Astrocyte of the spinal cord (primary cell): Measurements from ENCODE around the gene MACROD2.

Experiments used
- DNase-seq: peaks from one replicate; pipeline ENCODE4 v3.0.0; 2011; ENCODE audit warnings: low read depth, low spot score
- H3K4me3 ChIP-seq: 2 replicates; pipeline ENCODE4 v1.5.1; 2011; ENCODE audit warnings: low read depth, mild to moderate bottlenecking, low read length, moderate library complexity
- CTCF ChIP-seq: IDR thresholded peaks from 2 replicates; pipeline ENCODE4 v1.5.1; 2012; ENCODE audit warnings: low read depth, mild to moderate bottlenecking, low read length, inconsistent platforms
- in situ Hi-C: cut with HindIII; loops from 2 replicates; pipeline ENCODE4 v1.10.0; 2017; ENCODE audit warnings: low sequenced_read_pairs

The MACROD2 gene

GRCh38 chr20:15890407-15890982, 1895.2 kb downstream of the MACROD2 start:
- H3K4me3 ChIP-seq = no peak overlapping the region
- in situ Hi-C loops = no loop called here
- no peak for TF ChIP-seq CTCF
- no peak for DNase-seq

DNA sequence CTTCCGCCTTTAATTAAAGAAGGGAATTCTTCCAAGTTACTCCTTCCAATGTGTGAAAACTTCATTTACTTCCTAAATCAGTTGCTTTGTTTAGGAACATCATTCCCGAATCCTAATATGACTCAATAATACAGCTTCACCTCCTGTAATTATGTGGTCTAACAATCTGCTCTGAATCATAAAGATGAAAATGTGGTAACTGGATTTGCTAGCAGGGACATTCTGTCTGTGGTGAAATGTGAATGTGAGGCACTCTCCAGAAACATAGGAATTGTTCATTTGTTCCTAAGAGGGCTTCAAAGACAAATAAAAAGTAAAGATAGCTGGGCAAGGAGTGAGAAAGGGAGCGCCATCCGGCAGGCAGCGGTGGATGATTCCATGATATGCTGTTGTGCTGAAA, 1899.8 kb downstream of the MACROD2 start:
- TF ChIP-seq CTCF = no peak
- no peak overlapping the region for H3K4me3 ChIP-seq
- peak; percentile 7 for DNase-seq
- in situ Hi-C loops = no loop called here

- DNase-seq = no peak
- TF ChIP-seq CTCF = no peak
- in situ Hi-C loops = no loop called here
These were observed 1900.3 kb downstream of the MACROD2 start for GRCh38 chr20:15895560-15896084.

GRCh38 chr20:15899967-15900366, 1904.7 kb downstream of the MACROD2 start:
- no peak overlapping the region for H3K4me3 ChIP-seq
- in situ Hi-C loops = no loop called here
- no peak for TF ChIP-seq CTCF
- DNase-seq = no peak

More at GRCh38 chr20:15895560-15896084, 1900.3 kb downstream of the MACROD2 start:
- no peak overlapping the region for H3K4me3 ChIP-seq

GRCh38 chr20:15900443-15900842, 1905.1 kb downstream of the MACROD2 start:
- no peak for TF ChIP-seq CTCF
- DNase-seq = peak; percentile 16
- no peak overlapping the region for H3K4me3 ChIP-seq
- in situ Hi-C loops = no loop called here

DNA sequence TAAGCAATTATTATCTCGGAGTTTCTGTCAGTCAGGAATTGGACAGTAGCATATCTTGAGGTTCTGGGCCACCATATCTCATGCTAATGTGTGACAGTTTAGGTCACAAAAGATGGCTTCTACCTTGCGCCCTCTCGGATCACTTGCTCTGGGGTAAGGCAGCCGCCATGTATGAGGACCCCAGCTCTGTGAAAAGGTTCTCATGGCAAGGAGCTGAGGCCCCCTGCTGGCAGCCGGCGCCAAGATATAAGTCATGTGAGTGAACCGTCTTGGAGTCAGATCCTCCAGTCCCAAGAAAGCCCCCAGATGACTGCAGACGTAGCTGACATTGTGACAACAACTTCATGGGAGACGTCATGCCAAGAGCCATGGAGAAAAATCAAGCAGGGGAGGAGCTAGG, 1907.2 kb downstream of the MACROD2 start:
- no peak overlapping the region for H3K4me3 ChIP-seq
- DNase-seq = no peak
- TF ChIP-seq CTCF = peak; percentile 16
- in situ Hi-C loops = no loop called here
